Caco-2 (cell line): ENCODE data around the gene CPLX1. TPM values are rescaled to one million over a fixed set of nuclear protein-coding genes. Genes with fewer than 3 reads are reported as not detected.

ENCODE experiments used
- BruUV-seq: library from RNA; stranded (reverse); fragments of 400-500 nt; replicated peaks from 2 replicates; lab custom pipeline; 2021; lab: Mats Ljungman, UMichigan
- CTCF ChIA-PET: fragments of 300-600 bp; sonication (Branson Sonifier 250); formaldehyde crosslinking; loops from one replicate; lab custom pipeline; 2022; ENCODE audit warnings: antibody characterized with exemption; lab: Charles Lee
- POLR2A ChIA-PET: fragments of 300-600 bp; sonication (Branson Sonifier 250); formaldehyde crosslinking; loops from one replicate; lab custom pipeline; 2022; ENCODE audit warnings: antibody characterized with exemption; lab: Charles Lee
- DNase-seq, 2 experiments: peaks; one replicate each; pipeline versions ENCODE4 v3.0.0 to v3.0.0-alpha.2; 2020 to 2022
- H3K27me3 ChIP-seq: replicated peaks from 2 replicates; pipeline ENCODE4 v1.6.0; 2011; ENCODE audit warnings: low read length; ENCODE audit not compliant: control insufficient read depth, insufficient read depth
- H3K36me3 ChIP-seq: 2 replicates; pipeline ENCODE4 v1.5.1; 2011; ENCODE audit warnings: low read length; ENCODE audit not compliant: control insufficient read depth, insufficient read depth
- H3K4me1 ChIP-seq: fragments of 250-450 bp; sonication (Bioruptor Pico); 2 replicates; pipeline ENCODE4 v1.5.1; 2020; ENCODE audit warnings: mild to moderate bottlenecking
- H3K4me3 ChIP-seq: 2 replicates; pipeline ENCODE4 v1.5.1; 2011; ENCODE audit warnings: low read depth, mild to moderate bottlenecking, control low read depth, low read length
- H3K9me3 ChIP-seq: fragments of 250-450 bp; sonication (Bioruptor Pico); 2 replicates; pipeline ENCODE4 v1.5.1; 2020; ENCODE audit warnings: mild to moderate bottlenecking, moderate library complexity
- H3K27ac Mint-ChIP-seq: one replicate; pipeline ENCODE4 v1.8.0; 2022; ENCODE audit warnings: mixed read lengths; ENCODE audit not compliant: unreplicated experiment
- H3K27me3 Mint-ChIP-seq: one replicate; pipeline ENCODE4 v1.8.0; 2022; ENCODE audit warnings: mixed read lengths; ENCODE audit not compliant: insufficient read depth, unreplicated experiment
- H3K36me3 Mint-ChIP-seq: one replicate; pipeline ENCODE4 v1.8.0; 2022; ENCODE audit warnings: mild to moderate bottlenecking, mixed read lengths; ENCODE audit not compliant: insufficient read depth, unreplicated experiment
- H3K4me1 Mint-ChIP-seq: one replicate; pipeline ENCODE4 v1.8.0; 2022; ENCODE audit warnings: low read depth, mixed read lengths; ENCODE audit not compliant: unreplicated experiment
- H3K4me3 Mint-ChIP-seq: one replicate; pipeline ENCODE4 v1.8.0; 2022; ENCODE audit warnings: mild to moderate bottlenecking, moderate library complexity, mixed read lengths; ENCODE audit not compliant: unreplicated experiment
- H3K9me3 Mint-ChIP-seq: one replicate; pipeline ENCODE4 v1.8.0; 2022; ENCODE audit warnings: mixed read lengths; ENCODE audit not compliant: unreplicated experiment
- intact Hi-C: fragments of 100-400 bp; cut with micrococcal nuclease; formaldehyde crosslinking; loops from one replicate; pipeline ENCODE4 v1.10.0; 2022; ENCODE audit not compliant: unreplicated experiment
- total RNA-seq: library from RNA; stranded (reverse); gene quantifications from 2 replicates; pipeline ENCODE4 v1.2.3, GENCODE V29; 2022
- TF ChIP-seq, protein P1 (sequence below), 2 experiments: fragments of 200-600 bp in 1 of 2; IDR thresholded peaks; 1 replicate in 1 of 2; 2 replicates in 1 of 2; pipeline versions ENCODE4 v1.5.1 to v1.8.0; 2011 to 2022; ENCODE audit warnings: antibody characterized with exemption in 1 of 2, control low read depth in 1 of 2, inconsistent platforms in 1 of 2, low read depth in 1 of 2, low read length in 1 of 2, mild to moderate bottlenecking in 1 of 2, moderate library complexity in 1 of 2; ENCODE audit not compliant: insufficient read depth in 1 of 2, severe bottlenecking in 1 of 2, unreplicated experiment in 1 of 2

Gene CPLX1
- total RNA-seq, 1 experiment from 2014 or later, result 20.9 TPM

DNA sequence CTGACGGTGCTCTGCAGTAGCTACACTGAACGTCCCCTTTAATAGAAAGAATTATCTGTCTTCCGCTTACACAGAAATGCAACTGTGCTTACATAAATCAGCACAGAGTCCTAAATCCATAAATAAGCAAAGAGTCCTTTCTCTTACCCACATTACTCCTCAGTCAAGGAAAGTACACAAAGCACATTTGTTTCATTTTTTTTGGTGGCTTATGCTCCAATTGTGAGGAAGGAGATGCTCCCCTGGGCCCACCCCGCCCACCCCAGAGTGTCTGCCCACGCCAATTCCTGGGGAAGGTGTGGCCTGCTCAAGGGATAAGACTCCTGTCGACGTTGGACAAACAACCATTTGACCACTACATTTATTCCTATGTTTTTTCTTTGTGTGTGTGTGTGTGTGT lies 53.8 kb downstream of the CPLX1 start:
- H3K36me3 Mint-ChIP-seq, result peaks cover 74% of the 10 kb centered on the region
- POLR2A ChIA-PET, result no interaction called here

DNA sequence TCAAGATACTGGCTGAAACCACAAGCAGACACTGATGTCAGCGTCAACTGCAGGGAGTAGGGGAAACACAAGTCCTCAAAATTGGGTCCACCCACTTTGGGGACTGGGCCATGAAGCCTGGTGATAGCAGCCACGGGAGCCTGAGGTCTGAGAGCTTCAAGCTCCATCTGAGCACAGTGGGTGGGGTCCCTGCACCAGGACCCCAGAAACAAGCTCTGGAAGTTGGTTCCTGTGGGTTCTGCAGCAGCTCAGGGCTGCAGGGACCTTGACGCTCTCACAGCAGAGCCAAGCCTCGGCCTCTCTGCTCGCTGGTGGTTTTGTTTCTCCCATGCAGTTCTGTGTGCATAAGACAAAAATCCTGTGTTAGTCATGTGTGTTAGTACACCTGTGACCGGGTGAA lies 54.5 kb downstream of the CPLX1 start:
- peaks cover 1% of the 10 kb centered on the region for H3K36me3 ChIP-seq
- intact Hi-C loops, result no loop called here
- ChIA-PET CTCF (no interaction called here), POLR2A (no interaction called here)
- DNase-seq, result peak in 1 of 2 experiments; percentile 23
- Mint-ChIP-seq H3K4me1 (peaks cover 7% of the 10 kb centered on the region), H3K9me3 (no peaks in the 10 kb centered on the region), H3K27me3 (no peaks in the 10 kb centered on the region), H3K36me3 (peaks cover 74% of the 10 kb centered on the region), H3K27ac (no peak overlapping the region), H3K4me3 (no peak overlapping the region)
- H3K9me3 ChIP-seq, result no peaks in the 10 kb centered on the region
- H3K4me1 ChIP-seq, result no peaks in the 10 kb centered on the region
- no peak overlapping the region for H3K4me3 ChIP-seq
- TF ChIP-seq, protein P1, sequence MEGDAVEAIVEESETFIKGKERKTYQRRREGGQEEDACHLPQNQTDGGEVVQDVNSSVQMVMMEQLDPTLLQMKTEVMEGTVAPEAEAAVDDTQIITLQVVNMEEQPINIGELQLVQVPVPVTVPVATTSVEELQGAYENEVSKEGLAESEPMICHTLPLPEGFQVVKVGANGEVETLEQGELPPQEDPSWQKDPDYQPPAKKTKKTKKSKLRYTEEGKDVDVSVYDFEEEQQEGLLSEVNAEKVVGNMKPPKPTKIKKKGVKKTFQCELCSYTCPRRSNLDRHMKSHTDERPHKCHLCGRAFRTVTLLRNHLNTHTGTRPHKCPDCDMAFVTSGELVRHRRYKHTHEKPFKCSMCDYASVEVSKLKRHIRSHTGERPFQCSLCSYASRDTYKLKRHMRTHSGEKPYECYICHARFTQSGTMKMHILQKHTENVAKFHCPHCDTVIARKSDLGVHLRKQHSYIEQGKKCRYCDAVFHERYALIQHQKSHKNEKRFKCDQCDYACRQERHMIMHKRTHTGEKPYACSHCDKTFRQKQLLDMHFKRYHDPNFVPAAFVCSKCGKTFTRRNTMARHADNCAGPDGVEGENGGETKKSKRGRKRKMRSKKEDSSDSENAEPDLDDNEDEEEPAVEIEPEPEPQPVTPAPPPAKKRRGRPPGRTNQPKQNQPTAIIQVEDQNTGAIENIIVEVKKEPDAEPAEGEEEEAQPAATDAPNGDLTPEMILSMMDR (IDR thresholded peaks at IDR 0.05; ENCODE audit: insufficient read depth in 1 of 2, low read depth in 1 of 2, low read length in 1 of 2, severe bottlenecking in 1 of 2, unreplicated experiment in 1 of 2), result no peak
- BruUV-seq, result no TSS peak
- no peaks in the 10 kb centered on the region for H3K27me3 ChIP-seq

More for the DNA sequence above, 53.8 kb downstream of the CPLX1 start:
- peaks cover 1% of the 10 kb centered on the region for H3K36me3 ChIP-seq
- H3K9me3 Mint-ChIP-seq, result no peaks in the 10 kb centered on the region
- no peaks in the 10 kb centered on the region for H3K4me1 ChIP-seq
- no TSS peak for BruUV-seq
- intact Hi-C loops, result no loop called here
- no peak for DNase-seq
- no peaks in the 10 kb centered on the region for H3K9me3 ChIP-seq
- H3K4me1 Mint-ChIP-seq, result peaks cover 6% of the 10 kb centered on the region
- CTCF ChIA-PET, result no interaction called here
- H3K27ac Mint-ChIP-seq, result no peak overlapping the region
- H3K4me3 Mint-ChIP-seq, result no peak overlapping the region
- H3K4me3 ChIP-seq, result no peak overlapping the region
- H3K27me3 ChIP-seq, result no peaks in the 10 kb centered on the region
- TF ChIP-seq, protein P1 (IDR thresholded peaks at IDR 0.05; ENCODE audit: insufficient read depth in 1 of 2, low read depth in 1 of 2, low read length in 1 of 2, severe bottlenecking in 1 of 2, unreplicated experiment in 1 of 2), result no peak
- no peaks in the 10 kb centered on the region for H3K27me3 Mint-ChIP-seq

DNA sequence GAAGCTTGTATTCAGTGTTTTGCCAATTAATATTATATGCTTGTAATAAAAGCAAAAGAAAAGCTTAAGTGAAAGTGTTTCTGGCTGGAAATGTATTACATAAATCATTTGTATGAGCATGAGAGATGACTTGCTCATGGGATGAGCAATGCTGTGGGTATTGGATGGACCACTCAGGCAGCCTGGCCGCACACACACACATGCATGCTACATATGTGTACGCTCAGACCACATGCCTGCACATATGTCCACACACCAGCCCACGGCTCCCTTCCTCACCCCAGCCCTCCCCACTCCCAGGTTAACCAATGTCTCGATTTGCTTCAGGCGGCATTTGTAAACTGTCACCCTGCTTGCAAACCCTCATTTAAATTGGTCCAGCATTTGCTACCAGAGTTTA lies 55.9 kb downstream of the CPLX1 start:
- Mint-ChIP-seq H3K4me3 (no peak overlapping the region), H3K4me1 (peaks cover 7% of the 10 kb centered on the region), H3K27ac (no peak overlapping the region), H3K36me3 (peaks cover 74% of the 10 kb centered on the region), H3K27me3 (no peaks in the 10 kb centered on the region), H3K9me3 (no peaks in the 10 kb centered on the region)
- Histone ChIP-seq H3K36me3 (peaks cover 4% of the 10 kb centered on the region), H3K27me3 (no peaks in the 10 kb centered on the region), H3K9me3 (no peaks in the 10 kb centered on the region), H3K4me1 (no peaks in the 10 kb centered on the region), H3K4me3 (no peak overlapping the region)
- no TSS peak for BruUV-seq
- no peak for DNase-seq
- ChIA-PET POLR2A (no interaction called here), CTCF (no interaction called here)
- intact Hi-C loops, result no loop called here
- TF ChIP-seq, protein P1 (IDR thresholded peaks at IDR 0.05; ENCODE audit: insufficient read depth in 1 of 2, low read depth in 1 of 2, low read length in 1 of 2, severe bottlenecking in 1 of 2, unreplicated experiment in 1 of 2), result no peak
